Mesothelial cell of epicardium (in vitro differentiated cells): ENCODE results near the gene RABEP1. TPM values are rescaled to one million over a fixed set of nuclear protein-coding genes. Genes with fewer than 3 reads are reported as not detected.

Source experiments
- DNase-seq, 2 experiments: peaks; one replicate each; pipeline ENCODE4 v3.0.0; 2021; ENCODE audit warnings: low spot score in 2 of 2; ENCODE audit not compliant: unreplicated experiment in 2 of 2
- H3K27ac Mint-ChIP-seq: 2 replicates; pipeline ENCODE4 v1.8.0; 2021; ENCODE audit warnings: mixed read lengths
- H3K27me3 Mint-ChIP-seq: 2 replicates; pipeline ENCODE4 v1.8.0; 2021; ENCODE audit warnings: low read depth, mixed read lengths
- H3K36me3 Mint-ChIP-seq: 2 replicates; pipeline ENCODE4 v1.8.0; 2021; ENCODE audit warnings: mixed read lengths
- H3K4me1 Mint-ChIP-seq: 2 replicates; pipeline ENCODE4 v1.8.0; 2021; ENCODE audit warnings: mixed read lengths
- H3K4me3 Mint-ChIP-seq: 2 replicates; pipeline ENCODE4 v1.8.0; 2021; ENCODE audit warnings: mild to moderate bottlenecking, moderate library complexity, mixed read lengths
- H3K9me3 Mint-ChIP-seq: 2 replicates; pipeline ENCODE4 v1.8.0; 2021; ENCODE audit warnings: mixed read lengths
- total RNA-seq: library from RNA; stranded (reverse); gene quantifications from 3 replicates; pipeline ENCODE4 v1.2.1, GENCODE V29; 2021
- TF ChIP-seq, protein P1 (sequence below): fragments of 200-600 bp; sonication (generic); IDR thresholded peaks from one replicate; pipeline ENCODE4 v1.5.0; 2021; ENCODE audit warnings: antibody characterized with exemption; ENCODE audit not compliant: unreplicated experiment

The RABEP1 gene
- total RNA-seq, 1 donor from 2014 or later: 50.9 TPM

GRCh38 chr17:5299383-5299782 is 17.3 kb downstream of the RABEP1 start:
- Mint-ChIP-seq H3K4me1 (peaks cover 9% of the 10 kb centered on the region), H3K27me3 (no peaks in the 10 kb centered on the region), H3K4me3 (no peak overlapping the region), H3K36me3 (peaks cover 11% of the 10 kb centered on the region), H3K27ac (no peak overlapping the region), H3K9me3 (peaks cover 6% of the 10 kb centered on the region)
- TF ChIP-seq, protein P1, sequence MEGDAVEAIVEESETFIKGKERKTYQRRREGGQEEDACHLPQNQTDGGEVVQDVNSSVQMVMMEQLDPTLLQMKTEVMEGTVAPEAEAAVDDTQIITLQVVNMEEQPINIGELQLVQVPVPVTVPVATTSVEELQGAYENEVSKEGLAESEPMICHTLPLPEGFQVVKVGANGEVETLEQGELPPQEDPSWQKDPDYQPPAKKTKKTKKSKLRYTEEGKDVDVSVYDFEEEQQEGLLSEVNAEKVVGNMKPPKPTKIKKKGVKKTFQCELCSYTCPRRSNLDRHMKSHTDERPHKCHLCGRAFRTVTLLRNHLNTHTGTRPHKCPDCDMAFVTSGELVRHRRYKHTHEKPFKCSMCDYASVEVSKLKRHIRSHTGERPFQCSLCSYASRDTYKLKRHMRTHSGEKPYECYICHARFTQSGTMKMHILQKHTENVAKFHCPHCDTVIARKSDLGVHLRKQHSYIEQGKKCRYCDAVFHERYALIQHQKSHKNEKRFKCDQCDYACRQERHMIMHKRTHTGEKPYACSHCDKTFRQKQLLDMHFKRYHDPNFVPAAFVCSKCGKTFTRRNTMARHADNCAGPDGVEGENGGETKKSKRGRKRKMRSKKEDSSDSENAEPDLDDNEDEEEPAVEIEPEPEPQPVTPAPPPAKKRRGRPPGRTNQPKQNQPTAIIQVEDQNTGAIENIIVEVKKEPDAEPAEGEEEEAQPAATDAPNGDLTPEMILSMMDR: no peak
- no peak for DNase-seq

- no peak for DNase-seq
- H3K4me1 Mint-ChIP-seq: peaks cover 7% of the 10 kb centered on the region
- H3K27me3 Mint-ChIP-seq: no peaks in the 10 kb centered on the region
- H3K9me3 Mint-ChIP-seq: no peaks in the 10 kb centered on the region
- TF ChIP-seq, protein P1: no peak
- no peak overlapping the region for H3K4me3 Mint-ChIP-seq
- no peak overlapping the region for H3K27ac Mint-ChIP-seq
- peaks cover 3% of the 10 kb centered on the region for H3K36me3 Mint-ChIP-seq
Measured at GRCh38 chr17:5304636-5305035, 22.6 kb downstream of the RABEP1 start.

DNA sequence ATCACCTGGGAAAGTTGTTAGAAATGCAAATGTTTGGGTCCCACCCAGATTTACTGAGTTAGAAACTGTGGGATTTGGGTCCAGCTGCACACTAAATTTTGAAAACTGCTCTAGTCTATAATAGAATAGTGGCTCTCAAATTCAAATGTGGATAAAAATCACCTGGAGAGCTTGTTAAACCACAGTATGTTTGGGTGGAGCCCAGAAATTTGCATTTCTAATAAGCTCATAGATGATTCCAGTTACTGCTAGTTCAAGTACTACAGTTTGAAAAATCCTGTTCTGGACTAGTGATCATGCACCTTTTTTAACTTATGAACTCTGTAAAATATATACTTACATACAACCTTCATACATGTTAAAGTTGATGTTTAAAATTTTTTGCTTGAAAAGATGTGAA is 27.8 kb downstream of the RABEP1 start:
- no peak for DNase-seq
- no peak overlapping the region for H3K4me3 Mint-ChIP-seq
- no peaks in the 10 kb centered on the region for H3K4me1 Mint-ChIP-seq
- no peaks in the 10 kb centered on the region for H3K9me3 Mint-ChIP-seq
- H3K36me3 Mint-ChIP-seq: peaks cover 19% of the 10 kb centered on the region
- H3K27me3 Mint-ChIP-seq: no peaks in the 10 kb centered on the region
- H3K27ac Mint-ChIP-seq: no peak overlapping the region
- TF ChIP-seq, protein P1: no peak

DNA sequence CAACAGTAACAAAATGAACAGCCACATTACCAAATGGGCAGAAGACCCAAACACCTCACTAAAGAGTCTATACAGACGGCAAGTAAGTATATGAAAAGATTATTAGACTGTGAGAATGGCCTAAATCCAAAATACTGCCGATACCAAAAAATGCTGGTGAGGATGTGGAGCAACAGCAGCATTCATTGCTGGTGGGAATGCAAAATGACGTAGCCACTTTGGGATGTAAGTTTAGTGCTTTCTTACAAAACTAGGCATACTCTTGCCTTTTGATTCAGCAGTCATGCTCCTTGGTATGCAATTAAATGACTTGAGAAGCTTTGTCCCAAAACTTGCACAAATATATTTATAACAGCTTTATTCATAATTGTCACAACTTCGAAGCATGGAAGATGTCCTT is 43.8 kb downstream of the RABEP1 start:
- H3K4me3 Mint-ChIP-seq: no peak overlapping the region
- no peak overlapping the region for H3K27ac Mint-ChIP-seq
- no peaks in the 10 kb centered on the region for H3K4me1 Mint-ChIP-seq
- TF ChIP-seq, protein P1: no peak
- DNase-seq: no peak
- H3K36me3 Mint-ChIP-seq: peaks cover 24% of the 10 kb centered on the region
- H3K9me3 Mint-ChIP-seq: peaks cover 14% of the 10 kb centered on the region
- no peaks in the 10 kb centered on the region for H3K27me3 Mint-ChIP-seq

DNA sequence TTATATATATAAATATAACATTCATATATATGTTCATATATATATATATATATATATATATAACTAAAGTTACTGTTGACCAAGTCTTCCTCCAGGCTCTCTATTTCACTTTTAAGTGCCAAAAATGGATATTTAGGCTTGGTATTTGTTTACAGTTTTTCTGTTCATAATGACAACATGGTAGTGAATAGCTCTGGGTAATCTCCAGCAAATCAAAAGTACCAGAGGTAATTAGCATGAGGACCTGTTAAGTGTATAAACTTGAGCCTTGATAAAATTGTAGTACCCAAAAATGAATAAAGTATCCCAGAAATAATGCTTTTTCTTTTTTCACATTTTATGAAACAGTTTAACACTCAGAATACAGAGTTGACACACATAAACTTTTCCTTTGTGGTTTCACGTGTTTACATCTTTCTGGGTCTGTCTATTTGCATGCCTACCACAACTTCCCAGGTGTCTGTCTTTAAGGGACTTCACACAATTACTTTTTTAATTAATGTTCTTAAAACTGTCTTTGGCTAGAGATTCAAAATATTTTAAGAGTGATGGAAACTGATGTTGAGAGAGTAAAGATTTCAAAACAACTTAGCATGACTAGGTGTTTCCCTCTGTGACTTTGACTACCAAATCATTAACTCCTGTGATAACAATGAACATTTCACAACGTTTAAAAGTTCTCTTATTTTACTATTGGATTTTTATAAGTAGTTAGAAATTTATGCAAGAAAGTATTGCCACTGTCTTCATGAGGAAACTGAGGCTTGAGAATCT is 47.9 kb downstream of the RABEP1 start:
- Mint-ChIP-seq H3K4me1 (no peaks in the 10 kb centered on the region), H3K36me3 (peaks cover 18% of the 10 kb centered on the region), H3K9me3 (no peaks in the 10 kb centered on the region), H3K27ac (no peak overlapping the region), H3K27me3 (no peaks in the 10 kb centered on the region), H3K4me3 (no peak overlapping the region)
- TF ChIP-seq, protein P1: no peak
- DNase-seq: no peak

DNA sequence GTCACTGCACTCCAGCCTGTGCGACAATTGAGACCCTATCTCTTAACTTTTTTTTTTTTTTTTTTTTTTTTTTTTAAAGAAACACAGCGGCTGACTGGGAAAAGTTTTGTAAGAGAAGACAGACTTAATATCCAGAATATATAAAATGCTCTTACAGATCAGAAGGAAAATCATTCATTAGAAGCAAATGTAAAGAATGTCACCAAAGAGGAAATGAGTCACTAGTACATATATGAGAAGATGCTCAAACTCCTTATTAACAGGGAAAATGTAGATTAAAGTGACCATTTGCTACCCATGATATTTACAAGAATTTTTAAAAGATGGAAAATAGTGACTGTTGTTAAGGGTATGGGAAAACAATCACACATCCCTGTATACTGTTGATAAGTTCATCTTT is 48.9 kb downstream of the RABEP1 start:
- H3K4me1 Mint-ChIP-seq: no peaks in the 10 kb centered on the region
- TF ChIP-seq, protein P1: no peak
- H3K4me3 Mint-ChIP-seq: no peak overlapping the region
- no peak overlapping the region for H3K27ac Mint-ChIP-seq
- H3K9me3 Mint-ChIP-seq: no peaks in the 10 kb centered on the region
- DNase-seq: no peak
- peaks cover 17% of the 10 kb centered on the region for H3K36me3 Mint-ChIP-seq
- no peaks in the 10 kb centered on the region for H3K27me3 Mint-ChIP-seq
